ENCODE data around the gene PCNX2.

GRCh38 chr1:233005156-233005555 lies 290.4 kb downstream of the PCNX2 start:
- no peak for TF ChIP-seq TAF1 (IDR thresholded peaks at IDR 0.05; ENCODE audit: low read depth, low read length)
- no peak for TF ChIP-seq POLR2A (IDR thresholded peaks at IDR 0.05; ENCODE audit: control extremely low read depth in 1 of 2, low read depth in 2 of 2, low read length in 2 of 2)
- no peak for TF ChIP-seq YY1 (IDR thresholded peaks at IDR 0.05; ENCODE audit: low read depth, low read length)
- no peak for TF ChIP-seq RFX5 (IDR thresholded peaks at IDR 0.05; ENCODE audit: borderline replicate concordance, low read depth, low read length)
- TF ChIP-seq CTCF (IDR thresholded peaks at IDR 0.05; ENCODE audit: control extremely low read depth in 1 of 3, insufficient read depth in 1 of 3, low read depth in 1 of 3, low read length in 3 of 3): no peak
- TF ChIP-seq EP300 (IDR thresholded peaks at IDR 0.05; ENCODE audit: borderline replicate concordance in 1 of 2, low read depth in 2 of 2, low read length in 2 of 2): no peak
- no peak for TF ChIP-seq GTF2F1 (IDR thresholded peaks at IDR 0.05; ENCODE audit: borderline replicate concordance, low read depth, low read length)
- no peak for TF ChIP-seq EZH2 (IDR thresholded peaks at IDR 0.05; ENCODE audit: low read depth, low read length, severe bottlenecking)
